GM12874 (cell line): ENCODE results near the gene BIK.

Source experiments
- CTCF ChIP-seq: IDR thresholded peaks from 2 replicates; pipeline ENCODE4 v1.5.1; 2011; ENCODE audit warnings: low read depth, mild to moderate bottlenecking, control low read depth, low read length, moderate library complexity; ENCODE audit not compliant: insufficient read depth

The BIK gene

GRCh38 chr22:43126501-43127165, 16.1 kb downstream of the BIK start:
- no peak for TF ChIP-seq CTCF

- no peak for TF ChIP-seq CTCF
Measured at GRCh38 chr22:43127166-43127908, 16.8 kb downstream of the BIK start.

- no peak for TF ChIP-seq CTCF
Measured at GRCh38 chr22:43128116-43128515, 17.6 kb downstream of the BIK start.

- TF ChIP-seq CTCF = no peak
Measured at GRCh38 chr22:43128928-43129424, 18.4 kb downstream of the BIK start.

GRCh38 chr22:43129426-43130425, 19.2 kb downstream of the BIK start:
- TF ChIP-seq CTCF = no peak

GRCh38 chr22:43131773-43132501, 21.4 kb downstream of the BIK start:
- no peak for TF ChIP-seq CTCF

- no peak for TF ChIP-seq CTCF
Measured at GRCh38 chr22:43133401-43133800, 22.9 kb downstream of the BIK start.
